Measurements from ENCODE around the gene TSSK6. TPM values are rescaled to one million over a fixed set of nuclear protein-coding genes. Genes with fewer than 3 reads are reported as not detected.
"Not testable (repeated sequence)": the region's sequence is repeated elsewhere in the genome, so short reads cannot be mapped to it uniquely, and the experiment has no call there.

Gene TSSK6
- total RNA-seq, 1 experiment from 2014 or later = 4.5 TPM

GRCh38 chr19:19475015-19475765 is 40.2 kb downstream of the TSSK6 start:
- Histone ChIP-seq H3K36me3 (ENCODE audit: low read depth, low read length) (peaks cover 12% of the 10 kb centered on the region), H3K4me2 (ENCODE audit: low read length) (no peak overlapping the region), H3K79me2 (ENCODE audit: low read length) (peaks cover 94% of the 10 kb centered on the region), H3F3A (ENCODE audit: low read length, unreplicated experiment) (no peaks in the 10 kb centered on the region), H2AFZ (ENCODE audit: low read length) (no peak overlapping the region), H3K27ac (ENCODE audit: low read length) (peak overlapping the region; percentile 43; the same call in 1 of the 2 replicates), H3K9me3 (ENCODE audit: low read length) (no peaks in the 10 kb centered on the region), H3K9me2 (replicated peaks; ENCODE audit: low read length) (no peaks in the 10 kb centered on the region), H3K4me1 (ENCODE audit: insufficient read depth, low read length) (peaks cover 21% of the 10 kb centered on the region), H4K20me1 (ENCODE audit: low read length) (peaks cover 3% of the 10 kb centered on the region; the same call in 1 of the 2 replicates), H3K4me3 (ENCODE audit: low read length) (no peak overlapping the region), H3K27me3 (ENCODE audit: low read length) (no peaks in the 10 kb centered on the region), H3K9ac (ENCODE audit: low read length) (no peak overlapping the region)
- ChIA-PET CTCF (interaction anchor here (0.5 to 1.0 kb wide), 2 partner anchors 72 to 102 kb away, joined by 3 read pairs; no protein-coding TSS in a partner anchor), POLR2A (ENCODE audit: unreplicated experiment) (no interaction called here)
- TF ChIP-seq CTCF (conservative IDR thresholded peaks at IDR 0.05; ENCODE audit: low read depth, low read length) = no peak
- TF ChIP-seq EZH2 (IDR thresholded peaks at IDR 0.05; ENCODE audit: low read length, unreplicated experiment) = no peak
- TF ChIP-seq EZH2phosphoT487 (IDR thresholded peaks at IDR 0.05; ENCODE audit: borderline replicate concordance, low read length) = no peak
- DNase-seq (no peak), ATAC-seq (no peak)
- intact Hi-C loops (cut with micrococcal nuclease) = loop anchor here (5.0 kb wide), 1 partner anchor 113 kb away; no protein-coding TSS in a partner anchor
- BruUV-seq (replicated peaks) = no TSS peak

- POLR2A ChIA-PET (ENCODE audit: unreplicated experiment); intact Hi-C loops (cut with micrococcal nuclease): not testable (repeated sequence)
Observed at GRCh38 chr19:19472106-19472505, 43.2 kb downstream of the TSSK6 start.

GRCh38 chr19:19471682-19472081 is 43.7 kb downstream of the TSSK6 start:
- ATAC-seq (no peak), DNase-seq (no peak)
- BruUV-seq (replicated peaks) = no TSS peak
- H3K27ac ChIP-seq (ENCODE audit: low read length) = no peak overlapping the region
- ChIA-PET CTCF (interaction anchor here (0.6 kb wide), 1 partner anchor 18 kb away, joined by 5 read pairs; no protein-coding TSS in a partner anchor), POLR2A (ENCODE audit: unreplicated experiment) (no interaction called here)
- no peak overlapping the region for H2AFZ ChIP-seq (ENCODE audit: low read length)
- no peaks in the 10 kb centered on the region for H3K27me3 ChIP-seq (ENCODE audit: low read length)
- no peak overlapping the region for H3K4me3 ChIP-seq (ENCODE audit: low read length)
- intact Hi-C loops (cut with micrococcal nuclease) = no loop called here
- no peaks in the 10 kb centered on the region for H3F3A ChIP-seq (ENCODE audit: low read length, unreplicated experiment)
- H3K36me3 ChIP-seq (ENCODE audit: low read depth, low read length) = peaks cover 31% of the 10 kb centered on the region
- H4K20me1 ChIP-seq (ENCODE audit: low read length) = 0 out of 2 replicates have a peak, but pooled peaks cover 3% of the 10 kb centered on the region
- no peak for TF ChIP-seq EZH2phosphoT487 (IDR thresholded peaks at IDR 0.05; ENCODE audit: borderline replicate concordance, low read length)
- no peak for TF ChIP-seq EZH2 (IDR thresholded peaks at IDR 0.05; ENCODE audit: low read length, unreplicated experiment)
- no peak for TF ChIP-seq CTCF (conservative IDR thresholded peaks at IDR 0.05; ENCODE audit: low read depth, low read length)
- peaks cover 15% of the 10 kb centered on the region for H3K9me3 ChIP-seq (ENCODE audit: low read length)
- H3K4me2 ChIP-seq (ENCODE audit: low read length) = no peak overlapping the region
- H3K9me2 ChIP-seq (replicated peaks; ENCODE audit: low read length) = no peaks in the 10 kb centered on the region
- peaks cover 78% of the 10 kb centered on the region for H3K79me2 ChIP-seq (ENCODE audit: low read length)
- H3K4me1 ChIP-seq (ENCODE audit: insufficient read depth, low read length) = peaks cover 11% of the 10 kb centered on the region
- H3K9ac ChIP-seq (ENCODE audit: low read length) = no peak overlapping the region

More at GRCh38 chr19:19472106-19472505, 43.2 kb downstream of the TSSK6 start:
- BruUV-seq (replicated peaks); H3K9ac ChIP-seq (ENCODE audit: low read length); H3K9me2 ChIP-seq (replicated peaks; ENCODE audit: low read length); H2AFZ ChIP-seq (ENCODE audit: low read length); CTCF ChIA-PET; H4K20me1 ChIP-seq (ENCODE audit: low read length); H3K27me3 ChIP-seq (ENCODE audit: low read length); ATAC-seq; H3K4me2 ChIP-seq (ENCODE audit: low read length); DNase-seq; H3K27ac ChIP-seq (ENCODE audit: low read length); H3F3A ChIP-seq (ENCODE audit: low read length, unreplicated experiment); H3K4me3 ChIP-seq (ENCODE audit: low read length): not testable (repeated sequence)
- Histone ChIP-seq H3K79me2 (ENCODE audit: low read length) (peaks cover 82% of the 10 kb centered on the region), H3K4me1 (ENCODE audit: insufficient read depth, low read length) (peaks cover 12% of the 10 kb centered on the region), H3K36me3 (ENCODE audit: low read depth, low read length) (peaks cover 27% of the 10 kb centered on the region), H3K9me3 (ENCODE audit: low read length) (peaks cover 15% of the 10 kb centered on the region)

Measured in PC-3 (cell line).